ENCODE data around the gene CHODL.

Gene CHODL

GRCh38 chr21:18244671-18245463 is at the start of gene CHODL:
CHODL (plus strand) TSS chr21:18244833; CDS start chr21:18245224, 391 bp downstream.
- DNase-seq, result peak in 5 of 51 donors; percentile 5 to 24 (median 9)

DNA sequence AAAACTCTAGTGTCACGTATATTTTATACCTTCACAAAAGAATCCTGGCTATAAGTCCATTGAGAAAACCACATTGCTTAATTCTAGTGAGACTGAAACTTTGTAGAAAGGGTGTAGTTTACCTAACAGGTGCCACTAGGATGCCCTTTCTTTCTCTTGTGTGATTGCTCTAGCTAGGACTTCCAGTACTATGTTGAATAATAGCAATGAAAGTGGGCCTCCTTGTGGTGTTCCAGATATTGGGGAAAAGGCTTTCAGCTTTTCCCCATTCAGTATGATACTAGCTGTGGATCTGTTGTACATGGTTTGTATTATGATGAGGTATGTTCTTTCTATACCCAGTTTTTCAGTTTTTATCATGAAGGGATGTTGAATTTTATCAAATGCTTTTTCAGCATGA is 39.7 kb upstream of the CHODL start:
- no peak for DNase-seq

DNA sequence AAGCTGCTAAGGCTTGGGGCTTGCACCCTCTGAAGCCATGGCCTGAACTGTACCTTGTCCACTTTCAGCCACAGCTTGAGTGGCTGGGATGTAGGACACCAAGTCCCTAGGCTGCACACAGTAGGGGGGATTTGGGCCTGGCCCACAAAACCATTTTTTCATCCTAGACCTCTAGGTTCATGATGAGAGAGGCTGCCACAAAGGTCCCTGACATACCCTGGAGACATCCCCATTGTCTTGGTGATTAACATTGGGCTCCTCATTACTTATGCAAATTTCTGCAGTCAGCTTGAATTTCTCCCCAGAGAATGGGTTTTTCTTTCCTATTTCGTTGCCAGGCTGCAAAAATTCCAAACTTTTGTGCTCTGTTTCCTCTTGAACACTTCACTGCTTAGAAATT is 26.3 kb upstream of the CHODL start:
- DNase-seq, result no peak

GRCh38 chr21:18220498-18220897 is 24.1 kb upstream of the CHODL start:
- DNase-seq, result no peak

DNA sequence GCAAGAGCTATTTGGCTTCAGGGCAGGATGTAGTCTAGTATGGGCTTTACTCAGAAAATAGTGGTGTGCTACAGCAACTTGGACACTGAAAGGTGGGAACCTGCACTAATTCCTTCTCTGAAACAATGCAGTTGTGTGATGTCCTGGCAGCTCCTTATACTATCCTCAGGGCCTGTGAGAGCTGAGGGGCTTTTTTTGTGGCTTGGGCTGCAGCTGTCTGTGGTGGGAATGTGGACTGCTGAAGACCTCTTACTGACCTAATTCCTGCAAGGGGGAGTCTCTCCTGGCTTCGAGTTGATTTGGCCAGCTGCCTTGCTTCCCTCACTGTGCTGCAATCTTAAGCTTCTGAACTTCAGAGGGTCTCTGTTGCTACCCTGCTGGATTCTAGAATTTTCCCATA is 22.3 kb upstream of the CHODL start:
- DNase-seq, result no peak

DNA sequence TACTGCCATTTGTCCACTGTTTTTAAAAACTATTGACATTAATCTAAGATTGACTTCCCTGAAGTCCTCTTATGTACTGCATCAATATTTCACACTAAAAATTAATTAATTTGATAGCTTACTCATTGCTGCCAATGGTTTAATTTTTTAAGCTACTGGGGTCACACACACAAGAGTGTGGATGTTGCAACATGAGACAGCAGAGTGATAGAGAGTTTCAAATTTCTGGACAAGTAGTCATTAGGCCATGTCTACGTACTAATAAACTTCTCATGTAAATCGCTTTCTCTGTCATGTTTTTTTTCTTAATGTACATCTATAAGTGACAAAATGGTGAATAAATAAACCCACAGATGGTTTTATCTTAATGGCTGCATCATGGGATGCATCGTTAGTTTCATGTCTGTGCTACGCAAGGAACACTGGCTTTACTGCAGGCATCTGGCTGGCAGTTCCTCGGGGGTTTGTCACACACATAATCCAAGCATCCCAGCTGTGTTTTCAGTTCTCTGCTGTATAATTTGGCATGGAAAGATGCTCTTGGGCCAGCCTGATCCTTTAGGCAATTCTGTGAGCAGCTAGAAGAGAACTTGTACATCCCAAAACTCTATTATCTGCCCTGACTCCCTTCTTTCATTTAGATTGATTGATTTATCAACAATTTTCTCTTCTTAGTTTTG is 16.4 kb upstream of the CHODL start:
- no peak for DNase-seq

GRCh38 chr21:18235545-18235944 is 9.1 kb upstream of the CHODL start:
- DNase-seq, result no peak

DNA sequence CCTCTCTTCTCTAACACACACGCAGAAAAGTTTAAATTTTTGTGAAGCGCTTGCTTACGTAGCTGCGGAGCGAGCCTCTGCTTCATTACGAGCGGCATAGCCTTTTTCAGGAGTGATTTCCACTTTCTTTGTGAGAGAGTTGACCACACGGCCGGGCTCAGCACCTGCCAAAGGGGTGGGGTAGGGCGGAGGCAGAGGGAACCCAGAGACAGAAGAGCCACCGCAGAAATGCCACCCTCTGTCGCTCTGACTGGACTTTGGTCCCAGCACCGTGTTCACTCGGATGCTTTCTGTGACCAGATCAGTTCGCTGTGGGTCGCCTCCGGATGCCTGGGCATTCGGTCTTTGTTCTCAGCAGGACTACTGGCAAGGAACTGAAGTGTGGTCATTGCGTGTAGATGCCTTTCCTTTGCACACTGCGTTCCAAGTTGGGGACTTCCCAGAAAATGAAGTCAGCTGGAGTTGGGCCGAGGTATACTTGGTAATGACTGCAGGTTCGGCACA is 883 bp downstream of the CHODL start:
- DNase-seq, result peak in 4 of 51 donors; percentile 2 to 6 (median 2)

- DNase-seq, result no peak
Measured at GRCh38 chr21:18248171-18248570, 3.5 kb downstream of the CHODL start.

GRCh38 chr21:18249672-18250071 is 5.0 kb downstream of the CHODL start:
- DNase-seq, result no peak

DNA sequence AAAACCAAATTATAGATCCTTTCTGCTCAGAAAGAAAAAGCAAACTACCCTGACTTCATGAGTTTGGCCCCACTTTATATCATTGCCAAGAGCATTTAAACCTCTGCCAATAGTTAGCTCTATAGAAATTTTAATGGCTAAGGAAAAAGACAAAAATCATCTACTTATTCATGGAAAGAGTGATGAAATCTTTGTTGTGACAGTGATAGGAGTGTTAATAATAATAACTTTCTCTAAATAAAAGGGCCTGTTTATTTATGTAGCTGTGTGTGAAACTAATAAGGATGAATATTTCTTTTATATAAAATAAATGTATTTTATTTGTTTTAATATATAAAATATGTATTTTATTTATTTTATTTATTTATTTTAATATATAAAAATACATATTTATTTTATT is 6.4 kb downstream of the CHODL start:
- no peak for DNase-seq

DNA sequence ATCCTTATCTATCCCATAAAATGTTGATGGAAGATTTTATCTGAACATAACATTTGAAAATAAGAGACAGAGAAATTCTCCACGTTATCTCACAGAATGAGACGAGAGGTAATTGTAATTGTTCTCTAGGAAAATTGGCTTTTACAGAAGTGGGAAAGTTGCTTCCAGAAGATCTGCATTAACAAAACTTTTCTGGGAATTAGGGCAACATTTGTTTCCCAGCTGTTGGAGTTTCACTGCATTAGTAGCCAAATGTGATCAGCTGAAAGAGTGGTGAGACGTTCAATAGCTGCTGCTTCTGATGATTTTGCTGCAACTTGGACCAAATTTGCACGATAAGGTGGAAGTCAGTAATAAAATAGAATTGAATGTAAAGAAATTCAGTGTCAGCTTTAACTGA is 7.6 kb downstream of the CHODL start:
- DNase-seq, result no peak

DNA sequence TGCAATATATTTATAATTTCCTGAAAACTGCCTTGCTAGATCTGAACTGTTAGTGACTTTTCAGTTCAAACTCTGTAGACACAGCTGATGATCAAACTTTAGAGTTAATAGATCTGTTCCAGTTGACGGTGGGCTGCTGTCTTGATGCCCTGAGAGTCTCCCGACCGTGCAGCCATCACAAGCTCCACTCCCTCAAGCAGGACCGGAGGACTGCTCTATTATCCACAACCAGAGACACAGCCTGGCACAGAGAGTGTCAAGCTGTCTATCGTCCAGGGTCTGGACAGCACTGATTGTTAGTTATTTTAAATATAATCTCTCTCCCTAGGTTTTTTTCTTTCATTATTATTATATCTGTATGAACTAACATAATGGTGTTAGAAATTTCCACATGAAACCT is 8.0 kb downstream of the CHODL start:
- no peak for DNase-seq

GRCh38 chr21:18253221-18253620 is 8.6 kb downstream of the CHODL start:
- DNase-seq, result no peak

- no peak for DNase-seq
Measured at GRCh38 chr21:18253799-18254198, 9.2 kb downstream of the CHODL start.

- DNase-seq, result no peak
Measured at GRCh38 chr21:18265944-18266343, 21.3 kb downstream of the CHODL start.

- no peak for DNase-seq
Measured at GRCh38 chr21:18267496-18267895, 22.9 kb downstream of the CHODL start.

DNA sequence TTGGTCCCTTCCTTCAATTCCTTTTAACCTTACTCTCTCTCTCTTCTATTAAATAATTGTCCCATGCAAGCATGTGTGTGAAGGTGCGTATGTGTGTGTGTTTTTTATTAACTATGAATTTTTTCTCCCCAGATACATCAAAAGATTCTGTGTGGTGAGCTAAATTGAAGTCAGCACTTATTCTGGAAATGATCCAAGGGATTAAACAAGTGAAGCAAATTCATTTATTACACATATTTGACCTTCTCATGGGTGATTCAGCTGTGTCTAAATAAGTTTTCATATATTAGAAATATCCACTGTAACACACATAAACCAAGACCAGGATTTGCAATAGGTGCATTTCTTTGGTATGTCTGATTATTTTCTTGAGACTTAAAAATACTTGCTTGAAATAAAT is 24.3 kb downstream of the CHODL start:
- DNase-seq, result no peak

GRCh38 chr21:18269856-18270255 is 25.2 kb downstream of the CHODL start:
- no peak for DNase-seq

- no peak for DNase-seq
Measured at GRCh38 chr21:18273400-18273799, 28.8 kb downstream of the CHODL start.

DNA sequence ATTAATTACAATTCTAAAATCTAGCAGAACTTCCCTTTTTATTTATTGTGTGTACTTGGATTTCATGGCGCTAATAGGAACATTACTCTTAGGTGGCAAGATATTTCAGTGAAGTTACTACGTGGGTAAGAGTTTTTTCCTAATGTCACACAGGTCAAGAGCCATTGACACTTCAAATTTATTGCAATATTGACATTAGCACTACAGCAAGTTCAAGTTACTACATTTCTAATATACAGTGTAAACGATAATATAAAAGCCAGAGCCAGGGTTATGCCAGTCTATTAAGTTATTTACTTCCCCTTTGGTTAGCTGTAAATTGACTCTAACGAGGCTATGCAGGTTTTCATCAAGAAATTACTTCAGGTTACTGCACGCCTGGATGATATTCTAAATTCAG is 29.7 kb downstream of the CHODL start:
- DNase-seq, result no peak

DNA sequence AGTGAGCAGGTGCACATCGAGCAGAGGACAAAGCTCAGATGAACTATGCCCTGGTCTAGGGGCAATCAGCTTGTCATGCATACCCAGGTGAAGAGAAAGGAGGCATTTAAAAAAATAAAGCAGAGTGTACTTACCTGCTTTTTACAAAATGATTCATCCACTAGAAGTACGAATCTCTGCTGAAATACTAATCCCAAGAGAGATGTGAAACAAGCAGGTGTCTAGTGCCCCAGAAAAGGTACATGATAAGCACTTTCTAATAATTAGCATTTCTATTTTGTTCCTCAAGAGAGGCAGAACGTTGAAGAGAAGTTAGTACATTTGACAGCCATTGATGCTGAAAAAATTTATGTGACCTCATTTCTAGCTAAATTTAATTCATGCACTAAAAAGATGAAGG is 31.1 kb downstream of the CHODL start:
- no peak for DNase-seq

DNA sequence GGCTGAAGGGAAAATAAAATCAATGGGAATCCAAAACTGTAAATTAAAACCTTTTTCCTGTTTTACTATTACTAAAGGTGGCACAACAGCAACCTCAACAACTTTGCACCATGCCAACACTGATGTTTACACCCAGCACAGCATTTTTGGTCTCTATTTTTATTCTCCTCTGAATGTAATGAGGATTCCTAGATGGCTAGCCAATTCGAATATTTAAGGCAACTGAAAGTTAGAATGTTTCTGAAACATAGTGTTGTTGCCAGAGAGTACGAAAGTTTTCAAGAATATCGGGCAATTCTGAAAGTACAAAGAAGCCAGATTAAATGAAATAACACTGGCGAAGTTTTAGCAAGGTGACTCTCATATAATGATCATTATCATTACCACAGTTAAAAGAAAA is 40.7 kb downstream of the CHODL start:
- no peak for DNase-seq

All from hypothalamus (tissue), 51 donors.